Esophagus muscularis mucosa (tissue), 3 donors: ENCODE data around the gene DLX3.
"Not testable (repeated sequence)": the region's sequence is repeated elsewhere in the genome, so short reads cannot be mapped to it uniquely, and the experiment has no call there.

ENCODE experiments used
- EP300 ChIP-seq: sonication (generic); formaldehyde crosslinking; IDR thresholded peaks from one replicate; pipeline ENCODE4 v1.6.1; 2017; ENCODE audit warnings: antibody characterized with exemption
- TF ChIP-seq, protein P1 (sequence below), 3 experiments: fragments of 200-600 bp in 2 of 3; fragments of 450-650 bp in 1 of 3; sonication (generic) in 2 of 3; IDR thresholded peaks; one replicate each; pipeline ENCODE4 v1.5.1; 2017 to 2019; ENCODE audit warnings: antibody characterized with exemption in 3 of 3, mild to moderate bottlenecking in 2 of 3, moderate library complexity in 1 of 3

DNA sequence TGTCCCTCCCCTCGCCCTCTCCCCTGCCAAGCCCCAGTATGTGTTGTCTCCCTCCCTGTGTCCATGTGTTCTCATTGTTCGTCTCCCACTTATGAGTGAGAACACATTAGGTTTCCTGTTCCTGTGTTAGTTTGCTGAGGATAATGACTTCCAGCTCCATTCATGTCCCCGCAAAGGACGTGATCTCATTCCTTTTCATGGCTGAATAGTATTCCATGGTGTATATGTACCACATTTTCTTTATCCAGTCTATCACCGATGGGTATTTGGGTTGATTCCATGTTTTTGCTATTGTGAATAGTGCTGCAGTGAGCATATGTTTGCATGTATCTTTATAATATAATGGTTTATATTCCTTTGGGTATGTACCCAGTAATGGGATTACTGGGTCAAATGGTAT is 45.5 kb upstream of the DLX3 start:
- TF ChIP-seq, protein P1, sequence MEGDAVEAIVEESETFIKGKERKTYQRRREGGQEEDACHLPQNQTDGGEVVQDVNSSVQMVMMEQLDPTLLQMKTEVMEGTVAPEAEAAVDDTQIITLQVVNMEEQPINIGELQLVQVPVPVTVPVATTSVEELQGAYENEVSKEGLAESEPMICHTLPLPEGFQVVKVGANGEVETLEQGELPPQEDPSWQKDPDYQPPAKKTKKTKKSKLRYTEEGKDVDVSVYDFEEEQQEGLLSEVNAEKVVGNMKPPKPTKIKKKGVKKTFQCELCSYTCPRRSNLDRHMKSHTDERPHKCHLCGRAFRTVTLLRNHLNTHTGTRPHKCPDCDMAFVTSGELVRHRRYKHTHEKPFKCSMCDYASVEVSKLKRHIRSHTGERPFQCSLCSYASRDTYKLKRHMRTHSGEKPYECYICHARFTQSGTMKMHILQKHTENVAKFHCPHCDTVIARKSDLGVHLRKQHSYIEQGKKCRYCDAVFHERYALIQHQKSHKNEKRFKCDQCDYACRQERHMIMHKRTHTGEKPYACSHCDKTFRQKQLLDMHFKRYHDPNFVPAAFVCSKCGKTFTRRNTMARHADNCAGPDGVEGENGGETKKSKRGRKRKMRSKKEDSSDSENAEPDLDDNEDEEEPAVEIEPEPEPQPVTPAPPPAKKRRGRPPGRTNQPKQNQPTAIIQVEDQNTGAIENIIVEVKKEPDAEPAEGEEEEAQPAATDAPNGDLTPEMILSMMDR (IDR thresholded peaks at IDR 0.05): not testable (repeated sequence)
- TF ChIP-seq EP300: not testable (repeated sequence)
